ENCODE data around the gene THSD4.

- TF ChIP-seq, protein P1, sequence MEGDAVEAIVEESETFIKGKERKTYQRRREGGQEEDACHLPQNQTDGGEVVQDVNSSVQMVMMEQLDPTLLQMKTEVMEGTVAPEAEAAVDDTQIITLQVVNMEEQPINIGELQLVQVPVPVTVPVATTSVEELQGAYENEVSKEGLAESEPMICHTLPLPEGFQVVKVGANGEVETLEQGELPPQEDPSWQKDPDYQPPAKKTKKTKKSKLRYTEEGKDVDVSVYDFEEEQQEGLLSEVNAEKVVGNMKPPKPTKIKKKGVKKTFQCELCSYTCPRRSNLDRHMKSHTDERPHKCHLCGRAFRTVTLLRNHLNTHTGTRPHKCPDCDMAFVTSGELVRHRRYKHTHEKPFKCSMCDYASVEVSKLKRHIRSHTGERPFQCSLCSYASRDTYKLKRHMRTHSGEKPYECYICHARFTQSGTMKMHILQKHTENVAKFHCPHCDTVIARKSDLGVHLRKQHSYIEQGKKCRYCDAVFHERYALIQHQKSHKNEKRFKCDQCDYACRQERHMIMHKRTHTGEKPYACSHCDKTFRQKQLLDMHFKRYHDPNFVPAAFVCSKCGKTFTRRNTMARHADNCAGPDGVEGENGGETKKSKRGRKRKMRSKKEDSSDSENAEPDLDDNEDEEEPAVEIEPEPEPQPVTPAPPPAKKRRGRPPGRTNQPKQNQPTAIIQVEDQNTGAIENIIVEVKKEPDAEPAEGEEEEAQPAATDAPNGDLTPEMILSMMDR (IDR thresholded peaks at IDR 0.05) = no peak
- TF ChIP-seq POLR2A (IDR thresholded peaks at IDR 0.05) = no peak
Measured at GRCh38 chr15:71462638-71463037, 347.4 kb downstream of the THSD4 start.
